Esophagus squamous epithelium (tissue), 5 donors: ENCODE data around the gene CD19. TPM values are rescaled to one million over a fixed set of nuclear protein-coding genes. Genes with fewer than 3 reads are reported as not detected.

Source experiments
- DNase-seq: peaks from one replicate; lab custom pipeline; 2025; lab: John Stamatoyannopoulos, UW
- H3K27ac ChIP-seq, 4 donors: fragments of 200-600 bp; sonication (generic); one replicate each; pipeline ENCODE4 v1.5.1; 2016 to 2019; ENCODE audit warnings: mild to moderate bottlenecking in 1 of 4
- H3K27me3 ChIP-seq, 4 donors: fragments of 200-600 bp; sonication (generic); 1 replicate in 3 of 4; 2 replicates in 1 of 4; pipeline versions ENCODE4 v1.5.1 to v1.6.0; 2017 to 2021; ENCODE audit warnings: antibody characterized with exemption in 1 of 4
- H3K36me3 ChIP-seq, 3 donors: fragments of 200-600 bp; sonication (generic); one replicate each; pipeline ENCODE4 v1.5.1; 2016 to 2019
- H3K4me1 ChIP-seq, 3 donors: fragments of 200-600 bp; sonication (generic); one replicate each; pipeline ENCODE4 v1.5.1; 2017 to 2019
- H3K4me3 ChIP-seq, 4 donors: fragments of 200-600 bp; sonication (generic); 1 replicate in 3 of 4; 2 replicates in 1 of 4; pipeline ENCODE4 v1.5.1; 2016 to 2019; ENCODE audit warnings: mild to moderate bottlenecking in 2 of 4, moderate library complexity in 1 of 4
- H3K9me3 ChIP-seq, 3 donors: fragments of 200-600 bp; sonication (generic); one replicate each; pipeline ENCODE4 v1.5.1; 2016 to 2019
- POLR2A ChIP-seq, 4 donors: fragments of 450-650 bp; IDR thresholded peaks; one replicate each; pipeline ENCODE4 v1.6.1; 2017; ENCODE audit warnings: antibody characterized with exemption in 4 of 4, mild to moderate bottlenecking in 4 of 4, moderate library complexity in 3 of 4
- WGBS, 2 donors: methylation state at CpG; one replicate each; pipeline ENCODE4 v1.1.5; 2018; 5-methylcytosine and 5-hydroxymethylcytosine counted together
- intact Hi-C: fragments of 100-400 bp; cut with DNase I; formaldehyde crosslinking; loops from one replicate; pipeline ENCODE4 v1.15.0; 2022
- total RNA-seq, 4 donors: library from RNA; depleted of rRNA; stranded (reverse); fragments of >200 nt; gene quantifications; one replicate each; pipeline ENCODE4 v1.1.0, GENCODE V29; 2016
- TF ChIP-seq, protein P1 (sequence below), 6 experiments: fragments of 450-650 bp in 4 of 6; fragments of 200-600 bp in 2 of 6; sonication (generic) in 2 of 6; IDR thresholded peaks; one replicate each; pipeline ENCODE4 v1.5.1; 2016 to 2019; ENCODE audit warnings: antibody characterized with exemption in 6 of 6, mild to moderate bottlenecking in 4 of 6, moderate library complexity in 4 of 6
- donor health status: DM: yes; HTN: yes; CAD: no.

Gene CD19
- total RNA-seq, 4 donors from 2014 or later: 0.19 to 0.42 TPM; not detected in 2

DNA sequence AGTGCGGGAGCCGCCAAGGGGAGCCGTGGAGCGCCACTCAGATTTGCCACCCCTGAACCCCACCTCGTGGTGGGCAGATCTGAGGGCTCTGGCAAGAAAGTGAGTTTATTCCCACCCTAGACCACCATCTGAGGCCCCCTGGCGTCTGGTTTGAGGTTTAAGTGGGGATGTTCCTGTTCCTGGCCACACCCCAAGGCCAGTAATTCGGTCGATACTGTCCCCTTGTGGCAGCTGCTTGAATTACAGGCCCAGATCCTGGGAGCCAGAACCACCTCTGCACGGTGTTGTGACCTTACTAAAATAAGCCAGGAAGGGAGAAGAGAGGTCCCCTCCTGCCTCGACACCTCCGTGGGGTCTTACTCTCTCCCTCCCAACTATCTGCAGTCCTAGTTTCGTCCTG is 49.7 kb downstream of the CD19 start:
- Histone ChIP-seq H3K27ac (no peak overlapping the region), H3K36me3 (peaks cover 11 to 89% (median 52%) of the 10 kb centered on the region in 3 donors), H3K4me3 (no peak overlapping the region), H3K27me3 (no peaks in the 10 kb centered on the region), H3K4me1 (peaks cover 0 to 8% (median 0%) of the 10 kb centered on the region in 3 donors), H3K9me3 (peaks cover 0 to 9% (median 0%) of the 10 kb centered on the region in 3 donors)
- no peak for DNase-seq
- WGBS, 2 donors: 79 to 83% methylated on average over 6 to 10 of the region's 12 CpGs
- TF ChIP-seq, protein P1, sequence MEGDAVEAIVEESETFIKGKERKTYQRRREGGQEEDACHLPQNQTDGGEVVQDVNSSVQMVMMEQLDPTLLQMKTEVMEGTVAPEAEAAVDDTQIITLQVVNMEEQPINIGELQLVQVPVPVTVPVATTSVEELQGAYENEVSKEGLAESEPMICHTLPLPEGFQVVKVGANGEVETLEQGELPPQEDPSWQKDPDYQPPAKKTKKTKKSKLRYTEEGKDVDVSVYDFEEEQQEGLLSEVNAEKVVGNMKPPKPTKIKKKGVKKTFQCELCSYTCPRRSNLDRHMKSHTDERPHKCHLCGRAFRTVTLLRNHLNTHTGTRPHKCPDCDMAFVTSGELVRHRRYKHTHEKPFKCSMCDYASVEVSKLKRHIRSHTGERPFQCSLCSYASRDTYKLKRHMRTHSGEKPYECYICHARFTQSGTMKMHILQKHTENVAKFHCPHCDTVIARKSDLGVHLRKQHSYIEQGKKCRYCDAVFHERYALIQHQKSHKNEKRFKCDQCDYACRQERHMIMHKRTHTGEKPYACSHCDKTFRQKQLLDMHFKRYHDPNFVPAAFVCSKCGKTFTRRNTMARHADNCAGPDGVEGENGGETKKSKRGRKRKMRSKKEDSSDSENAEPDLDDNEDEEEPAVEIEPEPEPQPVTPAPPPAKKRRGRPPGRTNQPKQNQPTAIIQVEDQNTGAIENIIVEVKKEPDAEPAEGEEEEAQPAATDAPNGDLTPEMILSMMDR (IDR thresholded peaks at IDR 0.05): peak in 2 of 6 experiments; percentile 28 to 68
- TF ChIP-seq POLR2A (IDR thresholded peaks at IDR 0.05): no peak
- intact Hi-C loops: no loop called here

DNA sequence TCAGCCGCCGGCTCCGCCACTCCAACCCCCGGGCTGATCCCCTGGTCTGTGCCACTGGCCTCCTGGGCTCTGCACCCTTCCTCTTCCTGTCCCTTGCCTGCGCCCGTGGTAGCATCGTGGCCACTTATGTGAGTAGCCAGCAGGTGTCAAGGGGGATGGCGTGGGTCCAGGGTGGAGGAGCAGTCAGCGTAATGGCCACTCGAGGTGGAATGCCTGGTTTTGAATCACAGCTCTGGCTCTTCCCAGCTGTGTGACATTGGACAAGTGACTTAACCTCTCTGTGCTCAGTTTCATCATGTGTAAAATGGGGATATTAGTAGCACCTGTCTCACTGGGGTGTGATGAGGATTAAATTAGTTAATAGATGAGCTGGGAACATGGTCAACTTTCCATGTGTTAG is 50.6 kb downstream of the CD19 start:
- Histone ChIP-seq H3K27ac (no peak overlapping the region), H3K9me3 (peaks cover 0 to 18% (median 5%) of the 10 kb centered on the region in 3 donors), H3K27me3 (no peaks in the 10 kb centered on the region), H3K4me1 (peaks cover 0 to 7% (median 0%) of the 10 kb centered on the region in 3 donors), H3K4me3 (no peak overlapping the region), H3K36me3 (peaks cover 20 to 98% (median 52%) of the 10 kb centered on the region in 3 donors)
- no peak for TF ChIP-seq POLR2A (IDR thresholded peaks at IDR 0.05)
- 94% methylated on average over 2 to 6 of the region's 10 CpGs for whole genome bisulfite sequencing, 2 donors
- DNase-seq: no peak
- intact Hi-C loops: no loop called here

DNA sequence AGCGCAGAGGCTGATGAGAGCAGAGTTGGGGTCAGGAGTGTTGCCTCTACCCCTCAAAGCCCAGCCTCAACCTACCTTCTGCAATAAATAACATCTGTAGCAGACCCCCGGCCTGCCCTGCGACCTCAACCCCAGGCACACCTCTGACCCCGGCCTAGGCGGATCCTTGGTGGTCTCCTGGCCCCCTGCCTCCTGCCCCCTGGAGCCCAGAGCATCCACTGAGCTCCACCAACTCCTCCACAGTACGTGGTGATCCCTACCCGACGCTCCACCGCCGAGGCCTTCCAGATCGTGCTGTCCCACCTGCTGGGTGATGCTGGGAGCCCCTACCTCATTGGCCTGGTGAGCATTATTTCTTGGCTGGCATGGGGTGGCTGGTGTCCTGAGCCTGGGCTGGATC is 51.2 kb downstream of the CD19 start:
- Histone ChIP-seq H3K4me1 (peaks cover 0 to 7% (median 0%) of the 10 kb centered on the region in 3 donors), H3K27ac (no peak overlapping the region), H3K4me3 (no peak overlapping the region), H3K9me3 (peaks cover 0 to 19% (median 5%) of the 10 kb centered on the region in 3 donors), H3K27me3 (no peaks in the 10 kb centered on the region), H3K36me3 (peaks cover 20 to 99% (median 51%) of the 10 kb centered on the region in 3 donors)
- no peak for DNase-seq
- intact Hi-C loops: no loop called here
- 90 to 93% methylated on average over 3 to 7 of the region's 11 CpGs for WGBS, 2 donors
- TF ChIP-seq POLR2A (IDR thresholded peaks at IDR 0.05): no peak
- TF ChIP-seq, protein P1 (IDR thresholded peaks at IDR 0.05): no peak

DNA sequence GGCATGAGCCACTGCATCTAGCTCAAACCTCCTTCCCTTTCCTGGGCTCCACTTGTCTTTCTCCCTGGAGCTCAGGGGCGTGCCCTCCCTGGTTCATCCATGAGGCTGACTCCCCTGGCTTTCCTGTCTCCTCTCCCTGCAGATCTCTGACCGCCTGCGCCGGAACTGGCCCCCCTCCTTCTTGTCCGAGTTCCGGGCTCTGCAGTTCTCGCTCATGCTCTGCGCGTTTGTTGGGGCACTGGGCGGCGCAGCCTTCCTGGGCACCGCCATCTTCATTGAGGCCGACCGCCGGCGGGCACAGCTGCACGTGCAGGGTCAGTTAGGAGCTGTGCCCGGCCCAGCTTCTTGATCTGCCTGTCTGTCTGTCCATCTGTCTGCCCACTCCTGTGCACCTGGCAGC is 51.9 kb downstream of the CD19 start:
- peaks cover 0 to 19% (median 5%) of the 10 kb centered on the region in 3 donors for H3K9me3 ChIP-seq
- H3K27ac ChIP-seq: peak overlapping the region in 1 of 4 donors; percentile 68
- DNase-seq: no peak
- no peaks in the 10 kb centered on the region for H3K27me3 ChIP-seq
- peaks cover 0 to 7% (median 0%) of the 10 kb centered on the region in 3 donors for H3K4me1 ChIP-seq
- WGBS, 2 donors: 93 to 98% methylated on average over 11 to 12 of the region's 18 CpGs
- H3K36me3 ChIP-seq: peaks cover 20 to 99% (median 44%) of the 10 kb centered on the region in 3 donors
- H3K4me3 ChIP-seq: peak overlapping the region in 1 of 4 donors; percentile 9
- intact Hi-C loops: no loop called here
- no peak for TF ChIP-seq POLR2A (IDR thresholded peaks at IDR 0.05)
- TF ChIP-seq, protein P1 (IDR thresholded peaks at IDR 0.05): no peak

DNA sequence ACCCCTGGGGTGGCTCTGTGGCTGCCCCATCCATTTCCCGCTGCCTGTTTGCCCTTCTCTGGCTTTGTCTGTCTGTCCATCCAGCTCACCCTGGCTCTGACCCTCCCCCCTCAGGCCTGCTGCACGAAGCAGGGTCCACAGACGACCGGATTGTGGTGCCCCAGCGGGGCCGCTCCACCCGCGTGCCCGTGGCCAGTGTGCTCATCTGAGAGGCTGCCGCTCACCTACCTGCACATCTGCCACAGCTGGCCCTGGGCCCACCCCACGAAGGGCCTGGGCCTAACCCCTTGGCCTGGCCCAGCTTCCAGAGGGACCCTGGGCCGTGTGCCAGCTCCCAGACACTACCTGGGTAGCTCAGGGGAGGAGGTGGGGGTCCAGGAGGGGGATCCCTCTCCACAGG is 52.3 kb downstream of the CD19 start:
- Histone ChIP-seq H3K27ac (peak overlapping the region in 3 of 4 donors; percentile 28 to 68 (median 48)), H3K27me3 (no peaks in the 10 kb centered on the region), H3K4me1 (peaks cover 0 to 7% (median 0%) of the 10 kb centered on the region in 3 donors), H3K9me3 (peaks cover 0 to 19% (median 5%) of the 10 kb centered on the region in 3 donors), H3K4me3 (peak overlapping the region in 2 of 4 donors; percentile 9 to 31), H3K36me3 (peaks cover 17 to 99% (median 40%) of the 10 kb centered on the region in 3 donors)
- WGBS, 2 donors: 76 to 89% methylated on average over 5 to 9 of the region's 12 CpGs
- intact Hi-C loops: no loop called here
- DNase-seq: no peak
- no peak for TF ChIP-seq POLR2A (IDR thresholded peaks at IDR 0.05)
- TF ChIP-seq, protein P1 (IDR thresholded peaks at IDR 0.05): no peak
